HG03575 (cell line): ENCODE measurements around the gene LRRTM2.
"Not testable (repeated sequence)": the region's sequence is repeated elsewhere in the genome, so short reads cannot be mapped to it uniquely, and the experiment has no call there.

Experiments
- ATAC-seq: cut with Tn5 transposase; IDR thresholded peaks from one replicate; pipeline ENCODE4 v1.9.1; 2021; ENCODE audit not compliant: unreplicated experiment, insufficient number of reproducible peaks, low FRiP score; ENCODE audit errors: extremely low read depth

The LRRTM2 gene

DNA sequence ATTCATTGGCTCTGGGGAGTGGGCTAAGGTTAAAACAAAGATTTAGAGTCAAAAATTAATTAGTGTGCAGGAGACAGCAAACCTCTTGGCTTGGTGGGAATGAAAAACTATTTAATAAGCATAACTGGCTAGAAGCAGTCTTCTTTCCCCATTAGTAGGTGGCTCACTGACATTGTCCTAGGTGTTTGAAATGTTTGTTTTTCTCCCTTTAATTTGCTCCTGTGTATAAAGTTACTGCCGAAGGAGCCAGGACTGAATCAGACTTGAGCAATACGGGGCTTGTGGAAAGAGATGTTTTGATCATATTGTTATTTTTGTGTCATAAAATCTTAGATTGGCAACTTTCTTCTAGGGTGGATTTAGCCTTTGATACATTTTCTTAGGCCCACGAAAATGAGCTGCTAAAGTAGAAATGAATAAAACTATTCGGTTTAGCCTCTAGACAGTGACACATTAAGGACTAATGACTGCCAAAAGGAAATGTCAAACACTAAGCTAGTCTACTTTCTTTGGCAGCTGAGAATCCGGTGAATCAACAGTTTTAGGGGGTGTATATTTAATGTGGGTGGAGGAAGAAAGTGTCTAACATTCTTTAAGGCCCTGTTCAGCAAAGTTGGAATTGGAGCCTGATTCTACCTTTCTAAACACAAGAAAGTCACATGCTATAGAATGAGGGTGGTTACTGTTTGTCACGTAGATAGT, 30.2 kb downstream of the LRRTM2 start:
- ATAC-seq: no peak

DNA sequence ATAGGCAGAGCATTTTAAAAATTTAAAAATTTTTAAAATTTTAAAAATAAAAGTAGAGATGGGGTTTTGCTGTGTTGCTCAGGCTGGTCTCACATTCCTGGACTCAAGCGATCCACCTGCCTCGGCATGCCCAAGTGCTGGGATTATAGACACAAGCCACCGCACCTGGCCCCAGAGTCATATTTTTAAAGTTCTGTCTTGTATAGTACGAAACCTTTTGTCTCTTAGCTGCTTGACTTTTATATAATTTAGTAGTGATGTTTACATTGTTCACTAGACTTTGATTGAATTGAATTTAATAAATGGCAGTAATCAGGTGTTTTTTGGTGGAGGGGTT, 31.0 kb downstream of the LRRTM2 start:
- ATAC-seq: no peak

DNA sequence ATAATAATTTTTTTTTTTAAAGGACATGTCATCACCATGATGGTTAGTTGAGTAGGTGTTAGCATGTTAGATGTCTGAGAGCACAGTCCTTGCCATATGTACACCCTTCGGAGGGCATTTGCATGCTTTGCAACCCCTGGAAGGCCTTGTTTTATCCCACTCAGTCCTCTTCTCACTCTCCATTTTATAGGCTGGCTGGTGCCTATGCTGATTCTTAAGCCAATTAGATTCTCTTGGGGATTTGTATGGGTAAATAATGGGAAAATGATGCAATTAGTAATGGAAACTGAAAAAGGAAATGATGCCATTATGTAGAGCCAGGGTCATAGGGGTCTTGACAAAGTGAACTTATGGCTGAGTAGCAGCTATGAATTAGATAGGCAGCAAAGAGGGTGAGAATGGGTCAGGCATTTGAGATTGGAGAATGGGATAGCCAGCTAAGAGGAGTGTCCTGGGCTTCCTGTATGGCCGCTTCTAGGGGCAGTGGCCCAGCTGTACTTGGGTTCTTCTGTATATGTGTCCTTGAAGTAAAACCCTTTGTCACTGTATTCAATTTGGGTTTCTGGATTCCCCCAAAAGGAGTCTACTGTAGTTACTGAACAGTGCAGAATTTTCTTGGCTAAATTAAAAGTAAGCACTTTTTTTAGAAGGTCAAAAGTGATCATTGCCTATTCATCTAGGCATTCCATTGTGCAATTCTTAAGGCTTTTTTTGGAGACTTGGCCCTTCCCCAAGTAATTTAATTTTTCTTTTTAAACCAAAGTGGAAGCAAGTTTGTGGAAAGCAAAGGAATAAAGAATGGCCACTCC, 31.6 kb downstream of the LRRTM2 start:
- no peak for ATAC-seq

DNA sequence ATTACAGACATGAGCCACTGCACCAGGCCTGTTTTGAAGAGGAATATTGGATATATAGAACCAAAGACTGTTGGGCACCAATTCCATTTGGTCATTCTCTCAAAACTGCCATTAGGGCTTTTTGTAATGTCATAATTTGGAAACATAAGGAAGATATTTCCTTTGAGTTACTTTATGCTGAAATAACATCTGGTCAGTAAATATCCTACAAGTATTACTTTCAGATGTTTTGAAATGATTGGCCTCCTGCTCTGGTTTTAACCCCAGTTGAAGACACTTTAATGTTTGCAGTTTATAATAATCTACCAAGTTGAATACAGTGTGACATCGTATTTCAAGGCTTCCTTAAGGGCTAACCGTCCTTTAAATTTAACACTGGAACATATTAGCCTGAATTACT, 33.6 kb downstream of the LRRTM2 start:
- ATAC-seq: no peak

DNA sequence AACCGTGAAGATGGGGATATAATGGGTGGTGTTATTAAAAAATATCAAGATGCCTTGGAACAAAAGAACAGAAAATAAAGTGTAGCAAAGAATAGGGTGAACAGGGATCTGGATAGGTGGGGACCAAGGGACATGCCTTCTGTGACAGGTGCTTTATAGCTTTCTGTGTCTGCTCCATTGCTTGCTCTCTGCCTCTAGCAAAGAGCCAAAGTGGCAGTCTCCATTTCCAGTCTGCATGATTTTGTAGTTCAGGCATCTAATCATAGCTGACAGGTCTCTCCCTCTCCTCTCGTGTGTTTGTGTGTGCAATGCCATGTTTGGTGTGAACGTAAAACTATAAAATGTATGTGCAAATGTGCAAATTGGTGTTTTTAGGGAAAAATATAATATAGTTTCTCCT, 35.0 kb downstream of the LRRTM2 start:
- ATAC-seq: no peak

DNA sequence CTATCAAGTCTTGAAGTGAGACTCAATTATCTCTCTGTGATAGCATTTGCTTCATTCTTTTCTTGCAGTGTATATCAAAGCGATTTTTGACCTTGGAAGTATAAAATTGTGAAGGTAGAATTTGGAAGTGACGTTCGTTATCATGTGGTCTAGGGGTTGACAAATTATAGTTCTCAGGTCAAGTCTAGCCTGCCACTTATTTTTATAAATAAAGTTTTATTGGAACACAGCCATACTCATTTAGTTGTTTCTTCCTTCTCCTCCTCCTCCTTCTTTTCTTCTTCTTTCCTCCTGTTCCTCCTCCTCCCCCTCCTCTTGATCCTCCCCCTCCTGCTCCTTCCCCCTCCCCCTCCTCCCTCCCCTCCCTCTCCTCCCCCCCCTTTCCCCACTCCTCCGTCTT, 38.0 kb downstream of the LRRTM2 start:
- ATAC-seq: no peak

DNA sequence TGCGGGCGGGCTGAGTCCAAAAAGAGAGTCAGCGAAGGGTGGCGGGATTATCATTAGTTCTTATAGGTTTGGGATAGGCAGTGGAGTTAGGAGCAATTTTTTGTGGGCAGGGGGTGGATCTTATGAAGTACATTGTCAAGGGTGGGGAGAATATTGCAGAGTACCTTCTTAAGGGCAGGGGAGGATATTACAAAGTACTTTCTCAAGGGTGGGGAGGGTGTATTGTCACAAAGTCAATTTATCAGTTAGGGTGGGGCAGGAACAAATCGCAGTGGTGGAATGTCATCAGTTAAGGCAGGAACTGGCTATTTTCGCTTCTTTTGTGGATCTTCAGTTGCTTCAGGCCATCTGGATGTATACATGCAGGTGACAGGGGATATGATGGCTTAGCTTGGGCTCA, 40.3 kb downstream of the LRRTM2 start:
- not testable (repeated sequence) for ATAC-seq

DNA sequence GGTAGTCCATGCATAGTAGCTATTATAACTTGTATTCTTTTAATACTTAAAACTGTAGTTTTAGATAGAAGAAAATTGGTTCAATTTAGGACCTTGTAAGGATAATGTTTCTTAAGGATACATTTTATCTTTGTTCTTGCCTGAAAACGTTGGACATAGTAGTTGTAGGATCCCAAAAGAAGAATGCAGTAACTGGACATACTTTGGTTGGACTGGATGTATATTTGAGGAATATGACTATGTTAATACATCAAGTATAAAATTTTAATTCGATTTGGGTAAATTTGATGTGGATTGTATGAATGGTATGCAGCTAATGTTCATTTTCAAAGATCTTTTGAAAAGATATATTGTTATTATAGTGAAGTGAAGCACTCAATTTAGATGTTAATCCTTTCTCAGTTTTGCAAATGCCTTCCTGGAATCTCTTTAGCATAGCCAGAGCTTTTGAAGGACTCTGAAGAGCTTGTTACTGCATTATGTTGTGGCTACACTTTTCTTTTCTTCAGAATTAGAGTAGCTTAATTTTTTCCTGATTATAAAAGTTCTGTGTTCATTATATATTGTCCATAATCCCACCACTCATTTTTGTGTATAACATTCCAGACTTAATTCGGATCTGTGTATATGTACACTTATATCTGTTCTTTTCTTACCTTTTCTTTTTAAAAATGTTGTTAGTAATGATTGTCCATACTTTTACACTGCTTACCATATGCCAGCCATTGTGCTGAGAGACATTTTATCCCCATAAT, 41.2 kb downstream of the LRRTM2 start:
- ATAC-seq: no peak

DNA sequence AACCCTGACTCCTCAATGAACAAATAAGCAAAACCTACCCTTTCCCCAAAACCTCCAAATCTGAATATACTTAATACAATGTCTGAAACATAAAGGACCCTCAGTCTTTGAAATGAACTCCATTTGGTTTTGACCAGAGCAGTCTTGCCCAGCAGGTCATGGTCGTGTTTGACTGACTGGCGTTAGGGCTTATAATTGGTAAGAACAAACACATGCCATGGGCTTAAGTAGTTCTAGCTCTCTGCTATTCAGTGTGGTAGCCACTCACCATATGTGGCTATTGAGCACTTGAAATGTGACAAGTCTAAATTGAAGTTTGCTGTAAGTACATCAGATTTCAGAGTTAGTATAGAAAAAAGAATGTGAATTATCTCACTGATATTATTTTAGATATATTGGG, 42.1 kb downstream of the LRRTM2 start:
- no peak for ATAC-seq

DNA sequence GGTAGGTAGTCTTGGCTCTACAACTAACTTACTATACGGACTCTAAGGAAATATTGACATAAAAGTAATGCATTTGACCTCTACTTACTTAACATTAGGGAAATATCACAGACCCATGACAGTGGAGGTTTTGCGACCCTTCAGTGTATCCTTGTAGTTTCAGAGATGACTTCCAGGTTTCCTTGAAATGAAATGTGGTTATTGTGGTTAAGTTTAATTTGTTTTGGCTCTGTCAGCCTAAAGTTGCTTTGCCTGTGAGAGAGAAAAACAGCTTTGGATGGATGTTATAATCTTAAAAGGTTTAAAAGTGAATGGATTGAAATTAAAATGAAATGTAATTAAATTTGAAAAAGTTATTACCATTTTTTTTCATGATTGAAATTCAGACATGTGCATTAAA, 42.9 kb downstream of the LRRTM2 start:
- ATAC-seq: no peak

DNA sequence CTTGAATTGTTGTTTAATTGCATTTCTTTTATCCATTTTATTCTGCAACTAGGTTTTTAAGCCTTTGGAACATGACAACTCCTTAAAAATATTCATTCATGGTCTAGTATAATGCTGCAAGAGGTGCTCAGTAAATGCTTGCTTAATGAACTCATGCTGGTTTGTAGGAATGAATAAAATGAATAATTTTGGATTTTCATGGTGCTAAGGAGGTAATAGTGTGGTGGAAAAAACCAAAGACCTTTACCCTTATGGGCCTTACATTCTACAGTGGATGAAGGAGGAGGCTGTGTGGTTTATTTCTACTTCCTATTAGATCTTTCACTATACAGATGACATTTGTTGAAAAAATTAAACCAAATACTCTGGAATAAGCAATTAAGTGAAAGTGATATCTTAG, 43.4 kb downstream of the LRRTM2 start:
- ATAC-seq: no peak

DNA sequence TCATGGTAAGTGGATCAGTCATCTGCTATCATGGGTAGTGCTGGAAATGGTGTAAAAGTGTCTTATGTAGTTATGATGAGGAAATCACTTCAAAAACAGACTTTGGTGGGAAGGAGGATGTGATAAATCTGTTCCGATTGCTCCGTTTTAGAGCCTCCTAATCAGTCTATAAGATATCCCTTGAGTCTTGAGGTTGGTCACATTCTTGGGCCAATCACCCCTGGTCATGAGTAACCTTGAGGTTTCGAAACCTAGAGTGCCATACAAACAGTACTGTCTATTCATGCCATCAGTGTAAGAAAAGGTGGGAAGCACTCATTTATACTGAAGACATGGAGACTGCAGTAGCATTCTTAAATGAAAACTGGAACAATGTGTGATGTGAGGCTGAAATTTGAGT, 45.8 kb downstream of the LRRTM2 start:
- ATAC-seq: no peak

DNA sequence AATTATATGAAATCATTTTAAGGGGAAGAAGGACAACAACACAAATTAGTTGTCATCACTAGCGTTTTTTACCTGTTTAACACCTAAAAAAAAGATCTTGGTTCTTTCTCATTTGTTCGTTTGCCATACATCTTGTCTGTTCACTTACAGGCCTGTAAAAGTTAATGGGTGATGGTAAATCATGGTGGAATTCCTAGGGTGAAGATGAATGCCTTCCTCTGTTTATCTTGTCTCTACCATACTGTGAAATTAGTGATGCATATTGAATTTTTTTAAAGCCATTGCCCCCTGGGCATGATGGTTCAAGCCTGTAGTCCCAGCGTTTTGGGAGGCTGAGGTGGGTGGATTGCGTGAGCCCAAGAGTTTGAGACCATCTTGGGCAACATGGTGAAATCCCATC, 46.6 kb downstream of the LRRTM2 start:
- no peak for ATAC-seq

DNA sequence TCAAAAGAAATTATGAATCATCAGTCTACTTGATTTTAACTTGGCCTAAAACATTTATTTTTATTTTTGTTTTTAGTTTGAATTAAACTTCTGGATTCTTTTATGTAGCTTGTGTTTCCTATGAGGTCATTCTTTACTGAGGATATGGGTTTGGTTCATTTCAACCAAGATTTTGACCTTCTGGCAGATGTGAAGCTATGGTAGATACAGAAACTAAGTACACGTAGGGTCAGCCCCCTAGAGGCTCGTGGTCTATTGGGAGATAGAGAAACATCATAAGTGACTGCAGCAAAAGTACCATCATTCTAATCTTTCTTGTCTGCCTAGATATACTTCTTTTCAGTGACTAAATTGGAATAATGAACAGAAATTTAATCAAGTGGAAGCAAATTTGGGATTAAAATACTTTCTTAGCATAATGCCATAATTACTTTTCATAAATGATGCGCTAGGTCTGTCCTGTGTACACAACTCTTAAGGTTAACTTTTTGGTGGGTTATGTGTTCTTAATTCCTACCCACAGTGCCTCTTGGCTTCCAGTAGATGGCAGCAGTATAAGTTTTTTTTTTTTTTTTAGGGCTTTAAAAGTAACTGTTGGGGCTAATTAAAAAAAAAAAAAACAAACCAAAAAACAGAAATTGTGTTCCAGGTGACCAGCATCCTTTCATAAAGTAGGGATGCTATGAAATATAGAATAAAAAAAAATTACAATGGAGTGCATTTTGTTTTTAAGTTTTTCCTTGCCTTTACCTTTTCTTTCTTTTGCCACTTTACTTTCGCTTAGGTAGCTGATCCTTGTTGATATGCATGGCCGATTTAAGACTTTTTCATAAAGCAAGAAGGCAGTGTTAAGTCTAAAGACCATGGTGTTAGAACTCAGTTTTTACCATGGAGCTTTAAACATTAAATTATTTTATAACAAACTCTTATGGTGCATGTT, 49.9 kb downstream of the LRRTM2 start:
- ATAC-seq: no peak

DNA sequence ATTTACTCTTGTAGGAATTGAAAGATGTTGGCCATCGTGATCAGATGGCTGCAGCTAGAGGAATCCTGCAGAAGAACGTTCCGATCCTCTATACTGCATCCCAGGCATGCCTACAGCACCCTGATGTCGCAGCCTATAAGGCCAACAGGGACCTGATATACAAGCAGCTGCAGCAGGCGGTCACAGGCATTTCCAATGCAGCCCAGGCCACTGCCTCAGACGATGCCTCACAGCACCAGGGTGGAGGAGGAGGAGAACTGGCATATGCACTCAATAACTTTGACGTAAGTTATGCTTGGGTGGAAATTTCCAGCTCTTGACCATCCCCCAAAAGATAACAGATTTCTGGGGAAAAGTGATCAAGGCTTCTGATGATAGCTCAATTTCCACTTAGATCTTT, 50.6 kb downstream of the LRRTM2 start:
- ATAC-seq: no peak

DNA sequence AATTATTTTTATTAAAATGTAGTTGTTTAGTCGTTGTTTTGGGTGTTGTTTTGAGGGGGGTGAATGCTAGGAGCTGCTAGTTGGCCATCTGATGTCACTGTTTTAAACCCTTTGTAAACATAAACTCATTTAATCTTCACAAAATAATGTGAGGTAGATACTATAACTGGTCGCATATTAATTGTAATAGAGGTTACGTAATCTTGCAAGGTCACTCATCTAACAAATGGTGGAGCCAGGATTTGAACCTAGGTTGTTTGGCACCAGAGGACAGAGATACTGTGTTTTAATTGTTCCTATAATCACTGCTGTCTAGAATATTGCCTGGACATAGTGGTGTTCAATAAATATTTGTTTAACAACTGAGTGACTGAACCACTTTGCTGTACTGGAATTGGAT, 54.4 kb downstream of the LRRTM2 start:
- ATAC-seq: no peak

DNA sequence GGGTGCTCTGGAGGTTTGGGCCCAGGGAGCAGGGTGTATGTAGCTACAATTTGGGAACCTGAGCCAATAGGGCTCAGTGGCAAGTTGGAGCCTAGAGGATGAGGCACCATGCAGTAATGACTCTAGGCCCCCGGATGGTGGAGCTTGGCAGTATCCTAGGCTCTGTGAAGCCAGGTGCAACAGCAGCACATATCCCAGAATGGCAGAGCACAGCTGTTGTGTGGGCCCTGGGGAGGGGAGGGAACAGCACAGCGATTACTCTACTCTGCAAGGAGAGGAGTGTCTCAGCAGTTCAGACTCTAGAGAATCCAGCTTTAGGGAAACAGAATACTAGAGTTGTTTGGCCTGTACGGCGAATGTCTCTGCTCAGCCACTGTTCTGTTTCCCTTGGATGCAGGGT, 56.1 kb downstream of the LRRTM2 start:
- ATAC-seq: no peak
